HFFc6 (cell line): ENCODE results near the gene CEP120. TPM values are rescaled to one million over a fixed set of nuclear protein-coding genes. Genes with fewer than 3 reads are reported as not detected.
"Not testable (repeated sequence)": the region's sequence is repeated elsewhere in the genome, so short reads cannot be mapped to it uniquely, and the experiment has no call there.

Source experiments
- DNase-seq: peaks from one replicate; pipeline ENCODE4 v3.0.0-alpha.2; 2018
- H3K27ac Mint-ChIP-seq: 2 replicates; pipeline ENCODE4 v1.8.0; 2020; ENCODE audit warnings: mild to moderate bottlenecking, mixed read lengths
- H3K27me3 Mint-ChIP-seq: 2 replicates; pipeline ENCODE4 v1.8.0; 2021; ENCODE audit warnings: mild to moderate bottlenecking, moderate library complexity, mixed read lengths; ENCODE audit not compliant: insufficient read depth
- H3K36me3 Mint-ChIP-seq: 2 replicates; pipeline ENCODE4 v1.8.0; 2021; ENCODE audit warnings: low read depth, mixed read lengths
- H3K4me1 Mint-ChIP-seq: 2 replicates; pipeline ENCODE4 v1.8.0; 2020; ENCODE audit warnings: low read depth, mixed read lengths
- H3K4me3 Mint-ChIP-seq: 2 replicates; pipeline ENCODE4 v1.8.0; 2020; ENCODE audit warnings: mild to moderate bottlenecking, moderate library complexity, mixed read lengths
- H3K9me3 Mint-ChIP-seq: 2 replicates; pipeline ENCODE4 v1.8.0; 2020; ENCODE audit warnings: mild to moderate bottlenecking, mixed read lengths
- total RNA-seq, 6 experiments: library from RNA; stranded (reverse); fragmentation: NEBNext Ultra II Directional; extraction: Animal tissue kit (Norgen Biotek cat#: 25700); gene quantifications; 2 replicates in 1 of 6; 3 replicates in 5 of 6; pipeline ENCODE4 v1.2.3, GENCODE V29; 2021
- TF ChIP-seq, protein P1 (sequence below): fragments of 200-600 bp; sonication (generic); IDR thresholded peaks from 2 replicates; pipeline ENCODE4 v1.5.0; 2021; ENCODE audit warnings: antibody characterized with exemption, mild to moderate bottlenecking

Gene CEP120
- total RNA-seq, 6 experiments from 2014 or later: 10.0 to 14.7 (median 12.7) TPM

DNA sequence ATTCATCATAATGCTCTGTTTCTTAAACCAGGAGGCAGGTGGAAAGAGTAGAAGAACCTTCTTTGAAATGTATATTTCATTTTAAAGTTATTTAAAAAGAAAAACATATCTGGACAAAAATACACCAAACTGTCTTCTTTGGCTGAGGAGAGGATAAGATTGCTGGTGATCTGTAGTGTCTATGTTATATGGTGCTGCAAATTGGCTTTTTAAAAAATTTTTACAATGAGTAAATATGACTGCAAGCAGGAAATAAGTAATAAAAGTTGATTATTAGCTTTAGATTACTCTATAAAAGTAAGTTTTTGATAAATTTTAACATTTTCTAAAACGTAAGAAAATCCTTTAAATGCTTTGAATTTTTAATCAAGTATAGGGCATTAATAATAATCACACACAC lies 64.9 kb downstream of the CEP120 start:
- H3K4me1 Mint-ChIP-seq: no peaks in the 10 kb centered on the region
- no peak overlapping the region for H3K27ac Mint-ChIP-seq
- TF ChIP-seq, protein P1, sequence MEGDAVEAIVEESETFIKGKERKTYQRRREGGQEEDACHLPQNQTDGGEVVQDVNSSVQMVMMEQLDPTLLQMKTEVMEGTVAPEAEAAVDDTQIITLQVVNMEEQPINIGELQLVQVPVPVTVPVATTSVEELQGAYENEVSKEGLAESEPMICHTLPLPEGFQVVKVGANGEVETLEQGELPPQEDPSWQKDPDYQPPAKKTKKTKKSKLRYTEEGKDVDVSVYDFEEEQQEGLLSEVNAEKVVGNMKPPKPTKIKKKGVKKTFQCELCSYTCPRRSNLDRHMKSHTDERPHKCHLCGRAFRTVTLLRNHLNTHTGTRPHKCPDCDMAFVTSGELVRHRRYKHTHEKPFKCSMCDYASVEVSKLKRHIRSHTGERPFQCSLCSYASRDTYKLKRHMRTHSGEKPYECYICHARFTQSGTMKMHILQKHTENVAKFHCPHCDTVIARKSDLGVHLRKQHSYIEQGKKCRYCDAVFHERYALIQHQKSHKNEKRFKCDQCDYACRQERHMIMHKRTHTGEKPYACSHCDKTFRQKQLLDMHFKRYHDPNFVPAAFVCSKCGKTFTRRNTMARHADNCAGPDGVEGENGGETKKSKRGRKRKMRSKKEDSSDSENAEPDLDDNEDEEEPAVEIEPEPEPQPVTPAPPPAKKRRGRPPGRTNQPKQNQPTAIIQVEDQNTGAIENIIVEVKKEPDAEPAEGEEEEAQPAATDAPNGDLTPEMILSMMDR: no peak
- no peaks in the 10 kb centered on the region for H3K9me3 Mint-ChIP-seq
- peaks cover 20% of the 10 kb centered on the region for H3K36me3 Mint-ChIP-seq
- no peak overlapping the region for H3K4me3 Mint-ChIP-seq
- DNase-seq: no peak
- no peaks in the 10 kb centered on the region for H3K27me3 Mint-ChIP-seq

DNA sequence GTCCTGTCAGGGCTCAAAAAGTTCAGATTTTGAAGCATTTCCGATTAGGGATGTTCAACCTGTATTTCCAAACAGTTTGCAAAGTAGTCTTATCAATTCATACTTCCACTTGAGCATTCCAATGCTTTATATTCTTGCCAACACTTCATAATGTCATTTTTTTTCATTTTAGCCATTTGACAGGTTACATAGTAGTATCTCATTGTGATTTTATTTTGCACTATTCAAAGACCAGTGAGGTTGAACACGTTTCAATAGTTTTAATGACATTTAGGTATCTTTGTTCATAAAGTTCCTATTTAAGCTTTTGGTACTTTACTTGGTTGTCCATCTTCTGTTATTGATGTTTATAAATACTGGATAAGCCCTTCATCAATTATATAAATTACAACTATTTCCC lies 71.4 kb downstream of the CEP120 start:
- Mint-ChIP-seq H3K27me3 (no peaks in the 10 kb centered on the region), H3K4me1 (peaks cover 14% of the 10 kb centered on the region), H3K4me3 (no peak overlapping the region), H3K36me3 (peaks cover 12% of the 10 kb centered on the region), H3K9me3 (no peaks in the 10 kb centered on the region), H3K27ac (no peak overlapping the region)
- DNase-seq: no peak
- TF ChIP-seq, protein P1: no peak

DNA sequence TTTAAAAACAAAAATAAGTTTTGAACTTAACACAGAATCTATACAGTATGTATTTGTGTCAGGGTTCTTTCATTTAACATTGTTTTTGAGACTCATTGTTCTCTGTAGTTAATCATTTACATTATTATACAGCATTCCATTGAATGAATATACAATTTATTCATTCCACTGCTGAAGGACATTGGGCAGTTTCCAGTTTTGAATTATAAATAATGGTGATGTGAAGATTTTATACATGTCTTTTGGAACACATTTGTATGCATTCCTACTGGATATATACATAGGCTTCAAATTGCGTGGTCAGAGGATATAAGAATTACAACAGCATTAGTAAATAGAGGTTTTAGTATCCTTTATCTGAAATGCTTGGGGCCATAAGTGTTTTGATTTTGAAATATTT lies 72.0 kb downstream of the CEP120 start:
- Mint-ChIP-seq H3K27ac (no peak overlapping the region), H3K4me1 (peaks cover 14% of the 10 kb centered on the region), H3K4me3 (no peak overlapping the region), H3K36me3 (peaks cover 8% of the 10 kb centered on the region), H3K9me3 (no peaks in the 10 kb centered on the region), H3K27me3 (no peaks in the 10 kb centered on the region)
- TF ChIP-seq, protein P1: no peak
- no peak for DNase-seq

DNA sequence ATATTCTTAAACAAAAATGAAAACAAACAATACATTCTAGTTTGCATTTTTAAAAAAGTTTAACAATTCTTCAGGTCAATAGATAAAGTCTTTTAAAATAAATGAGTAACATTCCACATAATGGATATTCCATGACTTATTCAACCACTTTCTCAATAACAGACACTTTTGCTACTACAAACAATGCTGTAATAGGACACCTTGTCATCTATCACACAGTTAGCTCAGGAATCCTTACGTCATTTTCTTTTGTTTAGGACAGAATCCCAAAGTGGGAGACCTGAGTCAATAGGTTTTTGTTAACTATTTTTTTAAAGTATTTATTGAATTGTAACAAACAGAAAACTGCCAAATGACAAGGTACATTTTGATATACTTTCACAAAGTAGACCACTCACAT lies 72.5 kb downstream of the CEP120 start:
- no peak overlapping the region for H3K4me3 Mint-ChIP-seq
- TF ChIP-seq, protein P1: no peak
- peaks cover 4% of the 10 kb centered on the region; the same call in 1 of the 2 replicates for H3K36me3 Mint-ChIP-seq

DNA sequence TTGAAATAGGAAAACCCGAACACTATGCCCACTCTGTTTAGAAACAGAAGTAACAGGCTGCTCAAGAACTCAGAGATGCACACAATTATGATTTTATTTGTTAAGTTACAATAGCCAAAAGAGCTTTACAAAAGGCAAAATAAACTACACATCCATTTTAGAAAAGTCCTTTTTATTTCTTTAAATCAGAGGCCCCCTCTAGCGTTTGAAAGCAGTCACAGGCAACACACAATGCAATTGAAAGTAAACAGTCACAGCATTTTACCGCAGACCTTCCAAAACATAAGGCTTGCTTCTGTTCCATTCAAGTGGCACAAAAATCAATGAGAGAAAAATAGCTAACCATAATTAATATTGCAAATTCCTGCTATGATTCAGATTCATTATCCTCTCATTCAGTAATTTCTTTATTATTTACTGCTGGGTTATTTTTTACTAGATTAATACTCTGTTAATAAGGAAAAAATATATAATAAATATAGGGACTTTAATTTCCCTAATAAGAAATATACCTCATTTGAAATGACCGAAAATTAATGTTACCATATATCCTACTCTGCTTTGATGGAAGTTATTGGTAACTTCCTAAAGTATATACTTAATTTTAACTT lies 78.3 kb downstream of the CEP120 start:
- Mint-ChIP-seq H3K4me1 (no peaks in the 10 kb centered on the region), H3K27me3 (no peaks in the 10 kb centered on the region), H3K4me3 (no peak overlapping the region), H3K9me3 (no peaks in the 10 kb centered on the region), H3K36me3 (no peaks in the 10 kb centered on the region), H3K27ac (no peak overlapping the region)
- peak; percentile 40 for DNase-seq
- TF ChIP-seq, protein P1: peak; percentile 83

More for the DNA sequence above, 72.5 kb downstream of the CEP120 start:
- H3K4me1 Mint-ChIP-seq: peaks cover 14% of the 10 kb centered on the region
- no peak overlapping the region for H3K27ac Mint-ChIP-seq
- no peaks in the 10 kb centered on the region for H3K9me3 Mint-ChIP-seq
- no peak for DNase-seq
- H3K27me3 Mint-ChIP-seq: no peaks in the 10 kb centered on the region

DNA sequence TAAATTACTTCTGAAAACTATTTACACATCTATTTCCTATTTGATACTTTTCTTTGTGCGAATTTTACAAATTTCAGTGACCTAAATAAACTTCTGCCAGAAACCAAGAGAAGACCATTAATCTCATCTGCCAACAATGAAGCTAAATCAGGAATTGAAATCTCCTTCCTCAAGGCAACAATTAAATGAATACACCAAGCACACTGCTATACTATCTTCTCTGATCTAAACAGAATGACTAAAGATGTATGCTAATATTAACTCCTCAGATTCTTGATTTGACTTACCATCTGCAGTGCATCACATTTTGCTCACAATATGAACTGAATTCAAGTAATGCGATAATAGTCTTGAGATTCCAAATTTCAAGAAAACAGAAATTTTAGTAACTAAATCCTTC lies 82.3 kb downstream of the CEP120 start:
- Mint-ChIP-seq H3K27me3 (peaks cover 3% of the 10 kb centered on the region; the same call in 1 of the 2 replicates), H3K4me1 (no peaks in the 10 kb centered on the region), H3K9me3 (no peaks in the 10 kb centered on the region), H3K36me3 (no peaks in the 10 kb centered on the region), H3K27ac (no peak overlapping the region), H3K4me3 (no peak overlapping the region)
- no peak for DNase-seq
- TF ChIP-seq, protein P1: no peak

DNA sequence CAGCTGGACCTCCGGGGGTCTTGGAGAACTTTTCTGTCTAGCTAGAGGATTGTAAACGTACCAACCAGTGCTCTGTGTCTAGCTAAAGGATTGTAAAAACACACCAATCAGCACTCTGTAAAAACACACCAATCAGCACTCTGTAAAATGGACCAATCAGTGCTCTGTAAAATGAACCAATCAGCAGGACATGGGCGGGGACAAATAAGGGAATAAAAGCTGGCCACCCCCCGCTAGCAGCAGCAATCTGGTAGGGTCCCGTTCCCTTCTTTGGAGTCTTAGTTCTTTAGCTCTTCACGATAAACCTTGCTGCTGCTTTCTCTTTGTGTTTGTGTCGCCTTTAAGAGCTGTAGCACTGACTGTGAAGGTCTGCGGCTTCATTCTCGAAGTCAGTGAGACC lies 114.8 kb downstream of the CEP120 start:
- not testable (repeated sequence) for DNase-seq, H3K36me3 Mint-ChIP-seq, H3K4me1 Mint-ChIP-seq, H3K27me3 Mint-ChIP-seq, H3K27ac Mint-ChIP-seq, H3K4me3 Mint-ChIP-seq, H3K9me3 Mint-ChIP-seq
